Liver (tissue), 3 donors: Measurements from ENCODE around the gene TRDN.

Source experiments
- ATF3 ChIP-seq: IDR thresholded peaks from 2 replicates; pipeline ENCODE4 v1.6.1; 2016; ENCODE audit warnings: antibody characterized with exemption
- CTCF ChIP-seq: fragments of 150-350 bp; IDR thresholded peaks from 2 replicates; pipeline ENCODE4 v1.5.1; 2017; ENCODE audit warnings: improper control_type of control experiment, low read depth, low read length; ENCODE audit not compliant: missing input control
- JUND ChIP-seq, 2 donors: IDR thresholded peaks; 2 replicates each; pipeline ENCODE4 v1.6.1; 2016; ENCODE audit warnings: antibody characterized with exemption in 2 of 2
- REST ChIP-seq: IDR thresholded peaks from 2 replicates; pipeline ENCODE4 v1.6.1; 2016; ENCODE audit warnings: antibody characterized with exemption, mild to moderate bottlenecking
- ZBTB33 ChIP-seq: IDR thresholded peaks from 2 replicates; pipeline ENCODE4 v1.6.1; 2016; ENCODE audit warnings: antibody characterized with exemption
- donor health status: healthy.
- donor health status: healthy.

GRCh38 chr6:123263981-123264380 is 372.8 kb downstream of the TRDN start:
- TF ChIP-seq REST (no peak), CTCF (no peak), JUND (IDR thresholded peaks at IDR 0.05) (no peak), ZBTB33 (no peak), ATF3 (no peak)
